ENCODE measurements around the gene CRYGS. TPM values are rescaled to one million over a fixed set of nuclear protein-coding genes. Genes with fewer than 3 reads are reported as not detected.

CRYGS gene
- polyA plus RNA-seq, 2 of the 4 experiments (the other 2 are of a cell fraction) = 0.65 to 2.5 TPM

GRCh38 chr3:186540221-186540834, 3.9 kb downstream of the CRYGS start:
- DNase-seq (ENCODE audit: low read depth in 1 of 2, low spot score in 1 of 2) (peak; percentile 52 to 59), ATAC-seq (peak; percentile 70 to 90; a peak in 5 of 6 replicates), FAIRE-seq (no peak)
- no peak overlapping the region for H3K4me3 ChIP-seq
- TF ChIP-seq SREBF2 (IDR thresholded peaks at IDR 0.05) = no peak
- no peak for TF ChIP-seq TP53 (CRISPR knock-in tag; IDR thresholded peaks at IDR 0.05)
- TF ChIP-seq USF2 (IDR thresholded peaks at IDR 0.05) = no peak
- no peak for TF ChIP-seq FOSL2 (IDR thresholded peaks at IDR 0.05)
- peak; percentile 58 for TF ChIP-seq FOSL2 (CRISPR knock-in tag; IDR thresholded peaks at IDR 0.05)
- no peak for TF ChIP-seq RNF2 (IDR thresholded peaks at IDR 0.05; ENCODE audit: borderline replicate concordance, low read depth)
- TF ChIP-seq POLR2A (IDR thresholded peaks at IDR 0.05; ENCODE audit: low read length) = no peak
- TF ChIP-seq HES2 (IDR thresholded peaks at IDR 0.05) = no peak
- no peak for TF ChIP-seq BHLHE40 (IDR thresholded peaks at IDR 0.05; ENCODE audit: low read depth, low read length)
- no peak for TF ChIP-seq ZC3H11A (IDR thresholded peaks at IDR 0.05)
- no peak for TF ChIP-seq ZFP36 (IDR thresholded peaks at IDR 0.05; ENCODE audit: borderline replicate concordance, partially characterized antibody)
- no peak for TF ChIP-seq EHF (CRISPR knock-in tag; IDR thresholded peaks at IDR 0.05)
- TF ChIP-seq CTCF (IDR thresholded peaks at IDR 0.05) = peak; percentile 79
- TF ChIP-seq CHD2 (IDR thresholded peaks at IDR 0.05; ENCODE audit: low read length, partially characterized antibody) = no peak
- peak; percentile 77 for TF ChIP-seq SMC3 (IDR thresholded peaks at IDR 0.05)
- no peak for TF ChIP-seq ESRRA (IDR thresholded peaks at IDR 0.05; ENCODE audit: borderline replicate concordance, low read length)
- TF ChIP-seq NFE2L2 (conservative IDR thresholded peaks at IDR 0.05; ENCODE audit: low read length) = no peak
- no peak for TF ChIP-seq FOXS1 (CRISPR knock-in tag; IDR thresholded peaks at IDR 0.05)
- TF ChIP-seq FOSB (CRISPR knock-in tag; IDR thresholded peaks at IDR 0.05) = no peak
- peak; percentile 82 to 84 for TF ChIP-seq RAD21 (conservative IDR thresholded peaks at IDR 0.05 in 1 of 2, IDR thresholded peaks at IDR 0.05 in 1 of 2)
- no peak for TF ChIP-seq MYC (IDR thresholded peaks at IDR 0.05; ENCODE audit: borderline replicate concordance, low read length)
- no peak for TF ChIP-seq RFX5 (IDR thresholded peaks at IDR 0.05)
- TF ChIP-seq MAX (IDR thresholded peaks at IDR 0.05) = no peak
- TF ChIP-seq ZNF302 (CRISPR knock-in tag; IDR thresholded peaks at IDR 0.05) = no peak
- TF ChIP-seq EP300 (IDR thresholded peaks at IDR 0.05) = no peak
- TF ChIP-seq CEBPB (IDR thresholded peaks at IDR 0.05) = no peak
- POLR2A ChIA-PET = no interaction called here
- no peak overlapping the region for H3K27ac ChIP-seq
- no peaks in the 10 kb centered on the region for H3K9me3 ChIP-seq
- peak overlapping the region; percentile 45 for H3K4me2 ChIP-seq
- CTCF ChIA-PET = interaction anchor here (0.6 to 5.7 kb wide), 57 partner anchors 8 to 889 kb away, joined by 3 to 83 read pairs (median 4); no protein-coding TSS in a partner anchor
- 7% methylated on average over 8 of the region's 8 CpGs for WGBS (ENCODE audit: missing lambda C conversion rate)
- no peaks in the 10 kb centered on the region for H3K4me1 ChIP-seq

GRCh38 chr3:186538779-186539178, 5.4 kb downstream of the CRYGS start:
- Histone ChIP-seq H3K4me3 (no peak overlapping the region), H3K27ac (no peak overlapping the region), H3K9me3 (no peaks in the 10 kb centered on the region), H3K4me2 (no peak overlapping the region), H3K4me1 (no peaks in the 10 kb centered on the region)
- 89% methylated on average over 3 of the region's 3 CpGs for WGBS (ENCODE audit: missing lambda C conversion rate)
- ChIA-PET POLR2A (no interaction called here), CTCF (interaction anchor here (1.2 to 5.7 kb wide), 9 partner anchors 9 to 556 kb away, joined by 3 to 83 read pairs (median 19); no protein-coding TSS in a partner anchor)
- DNase-seq (ENCODE audit: low read depth in 1 of 2, low spot score in 1 of 2) = no peak
- no peak for ATAC-seq
- no peak for TF ChIP-seq MAZ (IDR thresholded peaks at IDR 0.05; ENCODE audit: borderline replicate concordance, low read depth, low read length)
- FAIRE-seq = no peak

Data from A549 (cell line).